HepG2 (cell line): ENCODE measurements around the gene ELOVL5. TPM values are rescaled to one million over a fixed set of nuclear protein-coding genes. Genes with fewer than 3 reads are reported as not detected.

Experiments used
- DBP ChIP-seq: sonication (generic); formaldehyde crosslinking; IDR thresholded peaks from 2 replicates; pipeline ENCODE4 v1.4.0; 2020; ENCODE audit warnings: missing genetic modification reagents; ENCODE audit errors: not compliant biosample characterization
- FOXA3 ChIP-seq: IDR thresholded peaks from 2 replicates; pipeline ENCODE4 v1.6.1; 2016; ENCODE audit warnings: missing genetic modification reagents, missing compliant biosample characterization
- GATAD2A ChIP-seq: IDR thresholded peaks from 2 replicates; pipeline ENCODE4 v1.6.1; 2016
- HDAC2 ChIP-seq: sonication (generic); formaldehyde crosslinking; IDR thresholded peaks from 2 replicates; pipeline ENCODE4 v1.4.0; 2020; ENCODE audit warnings: missing genetic modification reagents
- HNF1A ChIP-seq, 2 experiments: sonication (generic) in 1 of 2; formaldehyde crosslinking in 1 of 2; IDR thresholded peaks; 2 replicates each; pipeline versions ENCODE4 v1.4.0 to v1.6.1; 2016 to 2020; ENCODE audit warnings: borderline replicate concordance in 1 of 2, low read depth in 1 of 2, mild to moderate bottlenecking in 1 of 2, missing genetic modification reagents in 1 of 2
- STAG1 ChIP-seq: sonication (generic); formaldehyde crosslinking; IDR thresholded peaks from 2 replicates; pipeline ENCODE4 v1.4.0; 2020; ENCODE audit warnings: missing genetic modification reagents
- ZBTB7B ChIP-seq: sonication (generic); formaldehyde crosslinking; IDR thresholded peaks from 2 replicates; pipeline ENCODE4 v1.4.0; 2020; ENCODE audit warnings: missing genetic modification reagents
- ZFAT ChIP-seq: sonication (generic); formaldehyde crosslinking; conservative IDR thresholded peaks from 2 replicates; pipeline ENCODE4 v1.8.1; 2023; ENCODE audit warnings: missing genetic modification reagents, inconsistent platforms
- ZNF256 ChIP-seq: sonication (generic); formaldehyde crosslinking; conservative IDR thresholded peaks from 2 replicates; pipeline ENCODE4 v1.4.0; 2020; ENCODE audit warnings: missing genetic modification reagents
- polyA plus RNA-seq, 8 experiments: library from polyadenylated mRNA; depleted of rRNA in 3 of 8; stranded (reverse) in 7 of 8; unstranded in 1 of 8; fragments of >200 nt; fragmentation: Illumina TruSeq in 4 of 8; extraction: Trizol in 4 of 8; gene quantifications; 2 replicates each; pipeline versions ENCODE4 v1.2.1 to v1.2.3, GENCODE V29; 2011 to 2016; ENCODE audit warnings: low read depth in 4 of 8, missing spikeins in 1 of 8, mixed read lengths in 1 of 8; ENCODE audit not compliant: insufficient read depth in 1 of 8
- total RNA-seq, 5 experiments: library from RNA; depleted of rRNA; stranded (reverse); fragments of >200 nt; fragmentation: Illumina TruSeq; extraction: Trizol; gene quantifications; 2 replicates each; pipeline ENCODE4 v1.2.3, GENCODE V29; 2016; ENCODE audit warnings: low read depth in 1 of 5
- TF ChIP-seq, protein P1 (sequence below): IDR thresholded peaks from 2 replicates; pipeline ENCODE4 v1.6.1; 2016; ENCODE audit warnings: control low read depth
- TF ChIP-seq, protein P2 (sequence below): sonication (generic); formaldehyde crosslinking; IDR thresholded peaks from 2 replicates; pipeline ENCODE4 v1.4.0; 2020; ENCODE audit warnings: missing genetic modification reagents

ELOVL5 gene
- total and polyA plus RNA-seq, 2 of the 13 experiments (the other 11 are each of a cell fraction or from before 2014, with no cell fraction given) = 50.1 to 72.4 TPM

DNA sequence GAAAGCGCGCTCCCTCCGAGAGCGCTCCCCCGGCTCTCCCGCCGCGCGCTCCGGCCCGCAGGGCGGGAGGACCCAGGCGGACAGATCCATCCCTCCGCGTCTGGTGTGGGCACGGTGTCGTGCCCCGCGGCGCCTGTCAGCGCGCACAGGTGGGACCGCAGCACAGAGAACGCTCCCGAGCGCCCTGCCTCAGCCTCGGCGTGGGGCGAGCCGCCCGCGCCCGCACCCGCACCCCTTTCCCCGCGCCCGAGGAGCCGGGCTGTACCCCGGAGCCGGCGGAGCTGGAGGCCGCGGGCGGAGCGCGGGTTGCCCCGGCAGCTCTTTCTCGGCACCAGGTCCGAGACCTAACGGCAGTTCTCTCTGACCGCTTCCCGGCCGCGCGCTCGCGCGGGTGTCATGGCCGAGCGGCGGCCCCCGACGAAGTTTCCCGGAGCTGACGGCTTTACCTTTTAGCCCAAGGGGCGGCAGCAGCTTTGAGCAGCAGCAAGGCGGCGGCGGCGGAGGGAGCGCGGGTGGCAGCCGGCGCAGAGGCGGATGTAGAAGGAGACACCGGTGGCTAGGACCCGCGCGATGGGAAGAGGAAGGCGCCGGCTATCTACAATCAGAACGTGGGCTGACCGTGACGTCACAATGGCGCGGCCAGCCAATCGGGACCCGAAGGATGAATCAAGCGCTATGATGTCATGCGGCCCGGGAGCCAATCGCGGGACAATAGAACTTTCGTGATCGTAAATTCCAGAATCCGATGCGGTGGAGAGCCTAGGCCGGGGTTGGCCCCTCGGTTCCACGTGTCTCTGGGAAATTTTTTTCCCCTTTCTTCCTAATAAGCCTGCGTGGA lies at the start of gene ELOVL5 (continued):
- no peak for TF ChIP-seq ZBTB7B (CRISPR knock-in tag)
- TF ChIP-seq STAG1 (CRISPR knock-in tag) = peak; percentile 10; the same call in 1 of the 2 replicates
- no peak for TF ChIP-seq HNF1A (IDR thresholded peaks at IDR 0.05; ENCODE audit: low read depth)
- TF ChIP-seq HNF1A (CRISPR knock-in tag; IDR thresholded peaks at IDR 0.05; ENCODE audit: borderline replicate concordance) = no peak
- peak; percentile 69 for TF ChIP-seq HDAC2 (CRISPR knock-in tag)
- TF ChIP-seq, protein P1, sequence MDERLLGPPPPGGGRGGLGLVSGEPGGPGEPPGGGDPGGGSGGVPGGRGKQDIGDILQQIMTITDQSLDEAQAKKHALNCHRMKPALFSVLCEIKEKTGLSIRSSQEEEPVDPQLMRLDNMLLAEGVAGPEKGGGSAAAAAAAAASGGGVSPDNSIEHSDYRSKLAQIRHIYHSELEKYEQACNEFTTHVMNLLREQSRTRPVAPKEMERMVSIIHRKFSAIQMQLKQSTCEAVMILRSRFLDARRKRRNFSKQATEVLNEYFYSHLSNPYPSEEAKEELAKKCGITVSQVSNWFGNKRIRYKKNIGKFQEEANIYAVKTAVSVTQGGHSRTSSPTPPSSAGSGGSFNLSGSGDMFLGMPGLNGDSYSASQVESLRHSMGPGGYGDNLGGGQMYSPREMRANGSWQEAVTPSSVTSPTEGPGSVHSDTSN (CRISPR knock-in tag) = no peak
- 0 out of 2 replicates have a peak, but pooled peaks have one; percentile 52 for TF ChIP-seq ZFAT
- TF ChIP-seq FOXA3 (CRISPR knock-in tag) = peak; percentile 34; the same call in 1 of the 2 replicates
- TF ChIP-seq ZNF256 (CRISPR knock-in tag) = peak; percentile 87; the same call in 1 of the 2 replicates
- no peak for TF ChIP-seq DBP
- TF ChIP-seq GATAD2A = peak; percentile 85
- TF ChIP-seq, protein P2, sequence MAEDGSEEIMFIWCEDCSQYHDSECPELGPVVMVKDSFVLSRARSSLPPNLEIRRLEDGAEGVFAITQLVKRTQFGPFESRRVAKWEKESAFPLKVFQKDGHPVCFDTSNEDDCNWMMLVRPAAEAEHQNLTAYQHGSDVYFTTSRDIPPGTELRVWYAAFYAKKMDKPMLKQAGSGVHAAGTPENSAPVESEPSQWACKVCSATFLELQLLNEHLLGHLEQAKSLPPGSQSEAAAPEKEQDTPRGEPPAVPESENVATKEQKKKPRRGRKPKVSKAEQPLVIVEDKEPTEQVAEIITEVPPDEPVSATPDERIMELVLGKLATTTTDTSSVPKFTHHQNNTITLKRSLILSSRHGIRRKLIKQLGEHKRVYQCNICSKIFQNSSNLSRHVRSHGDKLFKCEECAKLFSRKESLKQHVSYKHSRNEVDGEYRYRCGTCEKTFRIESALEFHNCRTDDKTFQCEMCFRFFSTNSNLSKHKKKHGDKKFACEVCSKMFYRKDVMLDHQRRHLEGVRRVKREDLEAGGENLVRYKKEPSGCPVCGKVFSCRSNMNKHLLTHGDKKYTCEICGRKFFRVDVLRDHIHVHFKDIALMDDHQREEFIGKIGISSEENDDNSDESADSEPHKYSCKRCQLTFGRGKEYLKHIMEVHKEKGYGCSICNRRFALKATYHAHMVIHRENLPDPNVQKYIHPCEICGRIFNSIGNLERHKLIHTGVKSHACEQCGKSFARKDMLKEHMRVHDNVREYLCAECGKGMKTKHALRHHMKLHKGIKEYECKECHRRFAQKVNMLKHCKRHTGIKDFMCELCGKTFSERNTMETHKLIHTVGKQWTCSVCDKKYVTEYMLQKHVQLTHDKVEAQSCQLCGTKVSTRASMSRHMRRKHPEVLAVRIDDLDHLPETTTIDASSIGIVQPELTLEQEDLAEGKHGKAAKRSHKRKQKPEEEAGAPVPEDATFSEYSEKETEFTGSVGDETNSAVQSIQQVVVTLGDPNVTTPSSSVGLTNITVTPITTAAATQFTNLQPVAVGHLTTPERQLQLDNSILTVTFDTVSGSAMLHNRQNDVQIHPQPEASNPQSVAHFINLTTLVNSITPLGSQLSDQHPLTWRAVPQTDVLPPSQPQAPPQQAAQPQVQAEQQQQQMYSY (CRISPR knock-in tag) = 0 out of 2 replicates have a peak, but pooled peaks have one; percentile 10
